Stimulated activated naive B cell treated with anti-CD40 and anti-IgM and Interleukin-4, amounts not matched to agents 10 μg/mL and 1 μg/mL and 100 μg/mL, for 72 hours (primary cell): Measurements from ENCODE around the gene AKAP4.

Experiments
- ATAC-seq, 2 donors: fragments of 150-1000 bp; cut with Tn5 transposase; replicated peaks; 2 replicates each; pipeline ENCODE4 v1.10.0; 2021; ENCODE audit warnings: moderate library complexity in 1 of 2
- DNase-seq: peaks from one replicate; pipeline ENCODE4 v3.0.0; 2021
- H3K27ac Mint-ChIP-seq: one replicate; pipeline ENCODE4 v1.8.0; 2022; ENCODE audit warnings: mild to moderate bottlenecking, mixed read lengths
- H3K27me3 Mint-ChIP-seq, 2 donors: one replicate each; pipeline ENCODE4 v1.8.0; 2022; ENCODE audit warnings: mixed read lengths in 2 of 2
- H3K36me3 Mint-ChIP-seq, 2 donors: one replicate each; pipeline ENCODE4 v1.8.0; 2022; ENCODE audit warnings: mixed read lengths in 2 of 2, mild to moderate bottlenecking in 1 of 2
- H3K4me1 Mint-ChIP-seq, 2 donors: one replicate each; pipeline ENCODE4 v1.8.0; 2022; ENCODE audit warnings: mixed read lengths in 2 of 2, mild to moderate bottlenecking in 1 of 2
- H3K4me3 Mint-ChIP-seq, 2 donors: one replicate each; pipeline ENCODE4 v1.8.0; 2022; ENCODE audit warnings: mild to moderate bottlenecking in 2 of 2, mixed read lengths in 2 of 2, moderate library complexity in 1 of 2
- H3K9me3 Mint-ChIP-seq, 2 donors: one replicate each; pipeline ENCODE4 v1.8.0; 2022; ENCODE audit warnings: mixed read lengths in 2 of 2, mild to moderate bottlenecking in 1 of 2

AKAP4 gene

DNA sequence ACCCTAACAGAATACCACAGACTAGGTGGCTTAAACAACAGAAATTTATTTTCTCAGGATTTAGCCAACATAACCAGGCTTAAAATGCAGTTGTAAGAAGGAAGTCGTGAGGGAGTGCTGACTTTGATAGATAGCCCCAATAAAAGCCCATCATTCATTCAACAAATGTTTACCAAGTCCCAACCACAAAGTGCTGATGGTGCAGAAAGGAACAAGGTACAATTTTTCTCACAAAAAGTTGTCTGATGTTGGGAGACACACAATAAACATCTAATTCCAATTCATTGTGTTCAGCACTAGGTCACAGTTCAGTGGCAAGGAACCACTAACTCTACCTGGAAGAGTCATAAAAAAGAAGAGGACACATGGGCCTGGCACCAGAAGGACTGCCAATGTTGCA is 42.2 kb downstream of the AKAP4 start:
- Mint-ChIP-seq H3K9me3 (no peaks in the 10 kb centered on the region), H3K27me3 (peaks cover 0 to 9% of the 10 kb centered on the region in 2 donors), H3K36me3 (no peaks in the 10 kb centered on the region), H3K27ac (no peak overlapping the region), H3K4me1 (no peaks in the 10 kb centered on the region), H3K4me3 (no peak overlapping the region)
- no peak for DNase-seq
- no peak for ATAC-seq

GRCh38 chrX:50157545-50158135 is 43.2 kb downstream of the AKAP4 start:
- DNase-seq (no peak), ATAC-seq (no peak)
- Mint-ChIP-seq H3K36me3 (no peaks in the 10 kb centered on the region), H3K27ac (no peak overlapping the region), H3K9me3 (no peaks in the 10 kb centered on the region), H3K27me3 (peaks cover 0 to 11% of the 10 kb centered on the region in 2 donors), H3K4me3 (no peak overlapping the region), H3K4me1 (no peaks in the 10 kb centered on the region)

DNA sequence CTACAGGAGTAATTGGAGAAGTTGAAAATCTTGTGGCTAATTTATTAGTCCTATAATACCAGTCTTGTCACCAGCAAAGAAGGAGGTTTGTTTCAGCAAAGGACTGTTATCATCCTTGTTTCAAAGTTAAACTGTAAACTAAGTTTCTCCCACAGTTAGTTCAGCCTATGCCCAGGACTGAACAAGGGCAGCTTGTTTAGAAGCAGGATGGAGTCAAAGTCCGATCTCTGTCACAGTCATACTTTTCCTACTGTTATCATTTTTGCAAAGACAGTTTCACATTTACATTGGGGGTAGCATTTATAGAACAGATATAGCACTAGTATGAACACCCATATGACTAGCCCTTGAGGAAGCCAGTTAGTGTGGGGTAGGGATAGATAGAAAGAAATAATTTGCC is 46.4 kb downstream of the AKAP4 start:
- Mint-ChIP-seq H3K36me3 (no peaks in the 10 kb centered on the region), H3K27me3 (peaks cover 0 to 11% of the 10 kb centered on the region in 2 donors), H3K9me3 (no peaks in the 10 kb centered on the region), H3K27ac (no peak overlapping the region), H3K4me3 (no peak overlapping the region), H3K4me1 (no peaks in the 10 kb centered on the region)
- ATAC-seq (no peak), DNase-seq (no peak)

- Mint-ChIP-seq H3K27me3 (peaks cover 0 to 11% of the 10 kb centered on the region in 2 donors), H3K36me3 (no peaks in the 10 kb centered on the region), H3K27ac (no peak overlapping the region), H3K4me1 (no peaks in the 10 kb centered on the region), H3K4me3 (no peak overlapping the region), H3K9me3 (no peaks in the 10 kb centered on the region)
- no peak for DNase-seq
- ATAC-seq = no peak
These were observed 48.4 kb downstream of the AKAP4 start for GRCh38 chrX:50152456-50152855.

DNA sequence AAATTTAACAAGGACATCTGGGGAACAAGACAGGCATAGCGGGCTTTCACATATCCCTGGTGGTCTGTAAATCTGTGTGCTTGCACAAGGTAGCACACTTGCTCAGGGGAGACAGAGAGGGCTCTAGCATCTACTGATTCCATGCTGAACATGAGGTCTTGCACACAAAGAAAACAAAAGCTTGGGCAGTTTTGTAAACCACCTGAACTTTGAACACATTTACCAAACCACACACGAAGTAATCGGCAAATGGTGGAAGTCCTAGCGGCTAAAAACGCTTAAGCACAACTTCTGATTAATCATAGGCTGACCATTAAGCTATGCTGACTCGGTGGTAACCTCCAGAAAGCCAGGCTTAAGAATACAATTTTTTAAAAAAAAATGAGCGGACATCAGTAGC is 52.8 kb downstream of the AKAP4 start:
- H3K27me3 Mint-ChIP-seq = peaks cover 0 to 11% of the 10 kb centered on the region in 2 donors
- DNase-seq = no peak
- H3K36me3 Mint-ChIP-seq = no peaks in the 10 kb centered on the region
- H3K4me1 Mint-ChIP-seq = no peaks in the 10 kb centered on the region
- H3K9me3 Mint-ChIP-seq = no peaks in the 10 kb centered on the region
- no peak overlapping the region for H3K4me3 Mint-ChIP-seq
- no peak overlapping the region for H3K27ac Mint-ChIP-seq
- ATAC-seq = no peak
